Mucosa of rectum (tissue), 2 donors: ENCODE measurements around the gene DNAJC10.

Source experiments
- H3K27ac ChIP-seq, 2 donors: one replicate each; pipeline ENCODE4 v1.7.0; 2013; ENCODE audit warnings: inconsistent platforms in 2 of 2, low read depth in 2 of 2, low read length in 2 of 2
- H3K27me3 ChIP-seq, 2 donors: one replicate each; pipeline ENCODE4 v1.7.0; 2013; ENCODE audit warnings: low read length in 2 of 2; ENCODE audit not compliant: control insufficient read depth in 2 of 2, insufficient read depth in 2 of 2
- H3K36me3 ChIP-seq, 2 donors: one replicate each; pipeline ENCODE4 v1.7.0; 2013; ENCODE audit warnings: low read length in 2 of 2; ENCODE audit not compliant: control insufficient read depth in 2 of 2, insufficient read depth in 2 of 2
- H3K4me1 ChIP-seq, 2 donors: one replicate each; pipeline ENCODE4 v1.7.0; 2013; ENCODE audit warnings: low read length in 2 of 2, mild to moderate bottlenecking in 1 of 2; ENCODE audit not compliant: control insufficient read depth in 2 of 2, insufficient read depth in 2 of 2
- H3K4me3 ChIP-seq, 2 donors: one replicate each; pipeline ENCODE4 v1.7.0; 2013; ENCODE audit warnings: low read length in 2 of 2
- H3K9ac ChIP-seq, 2 donors: one replicate each; pipeline ENCODE4 v1.7.0; 2013; ENCODE audit warnings: low read length in 2 of 2, low read depth in 1 of 2, mild to moderate bottlenecking in 1 of 2
- H3K9me3 ChIP-seq, 2 donors: one replicate each; pipeline ENCODE4 v1.7.0; 2013; ENCODE audit warnings: low read length in 2 of 2; ENCODE audit not compliant: control insufficient read depth in 2 of 2
- donor health status: healthy.
- donor health status: Normal muscosa, but diverticular disease.

Gene DNAJC10

DNA sequence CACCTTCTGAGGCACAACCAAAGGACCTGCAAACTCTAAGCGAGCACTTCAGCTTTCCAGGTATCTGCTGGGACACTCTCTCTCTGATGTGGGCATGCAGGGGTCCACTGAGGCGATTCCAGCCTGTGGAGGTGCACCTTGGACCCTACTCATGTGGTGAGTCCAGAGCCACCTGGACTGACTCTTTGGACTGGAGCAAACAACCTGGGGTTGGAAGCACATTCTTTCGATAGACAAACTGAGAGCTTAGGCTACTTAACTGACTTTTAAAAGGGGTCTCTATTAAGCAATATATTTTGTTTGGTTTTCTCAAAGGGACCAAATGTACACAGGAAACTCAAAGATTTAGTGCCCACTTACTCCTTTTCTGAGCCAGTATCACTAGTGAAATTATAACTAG lies 98.7 kb downstream of the DNAJC10 start:
- no peak overlapping the region for H3K4me3 ChIP-seq
- H3K27ac ChIP-seq: no peak overlapping the region
- H3K9me3 ChIP-seq: no peaks in the 10 kb centered on the region
- no peaks in the 10 kb centered on the region for H3K4me1 ChIP-seq
- no peaks in the 10 kb centered on the region for H3K27me3 ChIP-seq
- no peaks in the 10 kb centered on the region for H3K36me3 ChIP-seq
- no peak overlapping the region for H3K9ac ChIP-seq

DNA sequence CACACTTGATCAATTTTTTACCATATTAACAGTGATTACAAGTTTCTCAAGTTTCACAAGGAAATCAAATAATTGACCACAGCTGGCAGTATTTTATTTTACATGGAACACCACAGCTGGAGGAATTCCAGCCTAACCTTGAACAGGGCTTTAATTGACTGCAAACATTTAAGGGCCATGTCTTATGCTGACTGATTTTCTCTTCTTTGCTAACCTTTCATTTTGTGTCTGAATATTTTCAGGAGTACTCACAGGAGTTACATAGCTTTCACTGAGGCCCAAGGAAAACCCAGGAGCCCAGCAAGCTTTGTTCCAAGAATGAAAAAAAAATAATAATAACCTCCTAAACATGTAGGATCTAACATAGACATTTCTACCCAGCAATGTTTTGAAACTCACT lies 100.8 kb downstream of the DNAJC10 start:
- no peaks in the 10 kb centered on the region for H3K36me3 ChIP-seq
- no peak overlapping the region for H3K4me3 ChIP-seq
- no peak overlapping the region for H3K27ac ChIP-seq
- H3K4me1 ChIP-seq: no peaks in the 10 kb centered on the region
- no peaks in the 10 kb centered on the region for H3K9me3 ChIP-seq
- no peaks in the 10 kb centered on the region for H3K27me3 ChIP-seq
- no peak overlapping the region for H3K9ac ChIP-seq

DNA sequence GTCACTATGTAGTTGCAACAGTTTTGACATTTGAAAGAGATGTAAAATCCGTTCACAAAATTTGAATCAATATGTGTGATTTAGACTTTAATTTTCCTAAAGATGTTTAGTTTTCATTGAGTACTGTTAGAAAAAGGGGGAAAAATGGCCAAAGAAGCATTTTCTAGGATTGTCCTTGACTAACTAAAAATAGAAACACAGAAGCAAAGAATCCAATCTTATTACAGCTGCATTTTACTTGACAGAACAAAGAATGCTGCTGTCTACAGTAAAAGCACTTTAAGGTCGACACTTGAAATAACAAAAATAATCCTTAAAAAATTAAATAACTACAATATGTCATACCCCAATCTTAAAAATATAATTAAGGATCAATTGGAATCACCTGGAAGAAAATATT lies 101.5 kb downstream of the DNAJC10 start:
- Histone ChIP-seq H3K4me3 (no peak overlapping the region), H3K27ac (no peak overlapping the region), H3K9me3 (no peaks in the 10 kb centered on the region), H3K4me1 (no peaks in the 10 kb centered on the region), H3K27me3 (no peaks in the 10 kb centered on the region), H3K9ac (no peak overlapping the region), H3K36me3 (no peaks in the 10 kb centered on the region)

DNA sequence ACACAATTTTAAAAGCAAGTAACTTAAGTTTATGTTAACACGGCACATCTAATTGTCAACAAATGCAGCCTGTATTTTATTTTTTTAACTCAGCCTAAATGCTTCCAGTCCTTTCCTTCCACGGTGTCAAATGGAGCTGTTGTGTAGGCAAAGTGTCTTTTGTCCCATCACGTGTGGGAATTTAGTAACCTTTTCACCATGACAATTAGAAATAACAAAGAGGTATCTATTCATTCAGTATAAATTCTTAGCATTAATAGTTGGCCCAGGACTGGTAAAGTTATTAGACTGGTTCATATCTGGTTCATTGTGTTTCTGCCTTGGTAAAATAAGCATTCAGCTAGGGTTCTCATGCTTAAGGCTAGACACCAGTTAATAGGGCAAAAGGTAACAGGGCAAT lies 102.4 kb downstream of the DNAJC10 start:
- H3K4me1 ChIP-seq: no peaks in the 10 kb centered on the region

DNA sequence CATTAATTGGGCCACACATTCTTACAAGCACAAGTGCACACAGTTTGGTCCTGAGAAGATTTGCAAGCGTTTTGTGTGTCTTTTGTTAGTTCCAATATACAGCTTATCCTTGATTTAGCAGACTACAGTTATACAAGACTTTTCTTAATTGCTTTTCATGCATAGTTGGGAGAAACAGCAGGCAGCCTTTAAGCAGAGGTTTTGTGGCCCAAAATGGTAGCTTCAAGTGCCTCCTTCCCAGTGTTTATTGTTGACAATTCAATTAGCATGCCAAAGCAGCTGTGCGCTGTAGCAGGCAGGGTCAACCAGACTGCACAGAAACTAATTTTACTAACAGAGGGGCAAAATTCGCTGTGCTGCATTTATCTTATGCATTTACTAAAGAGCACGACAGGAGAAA lies 102.9 kb downstream of the DNAJC10 start:
- H3K9ac ChIP-seq: no peak overlapping the region
- H3K4me1 ChIP-seq: no peaks in the 10 kb centered on the region
- H3K4me3 ChIP-seq: no peak overlapping the region
- no peaks in the 10 kb centered on the region for H3K36me3 ChIP-seq
- H3K9me3 ChIP-seq: no peaks in the 10 kb centered on the region
- H3K27me3 ChIP-seq: no peaks in the 10 kb centered on the region
- H3K27ac ChIP-seq: no peak overlapping the region

More for the DNA sequence above, 102.4 kb downstream of the DNAJC10 start:
- no peak overlapping the region for H3K4me3 ChIP-seq
- H3K27ac ChIP-seq: no peak overlapping the region
- no peak overlapping the region for H3K9ac ChIP-seq
- H3K36me3 ChIP-seq: no peaks in the 10 kb centered on the region
- H3K27me3 ChIP-seq: no peaks in the 10 kb centered on the region
- H3K9me3 ChIP-seq: no peaks in the 10 kb centered on the region

DNA sequence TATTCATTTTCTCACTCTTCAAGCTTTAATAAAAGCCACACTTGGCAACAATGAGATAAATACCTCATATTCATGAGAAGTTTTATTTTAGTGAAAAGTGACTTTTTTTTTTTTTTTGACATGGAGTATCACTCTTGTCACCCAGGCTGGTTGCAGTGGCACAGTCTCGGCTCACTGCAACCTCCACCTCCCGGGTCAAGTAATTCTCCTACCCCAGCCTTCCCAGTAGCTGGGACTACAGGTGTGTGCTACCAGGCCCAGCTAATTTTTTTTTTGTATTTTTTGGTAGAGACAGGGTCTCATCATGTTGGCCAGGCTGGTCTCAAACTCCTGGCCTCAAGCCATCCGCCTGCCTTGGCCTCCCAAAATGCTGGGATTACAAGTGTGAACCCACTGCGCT lies 103.4 kb downstream of the DNAJC10 start:
- Histone ChIP-seq H3K4me1 (no peaks in the 10 kb centered on the region), H3K27me3 (no peaks in the 10 kb centered on the region), H3K4me3 (no peak overlapping the region), H3K27ac (no peak overlapping the region), H3K9ac (no peak overlapping the region), H3K9me3 (no peaks in the 10 kb centered on the region), H3K36me3 (no peaks in the 10 kb centered on the region)

DNA sequence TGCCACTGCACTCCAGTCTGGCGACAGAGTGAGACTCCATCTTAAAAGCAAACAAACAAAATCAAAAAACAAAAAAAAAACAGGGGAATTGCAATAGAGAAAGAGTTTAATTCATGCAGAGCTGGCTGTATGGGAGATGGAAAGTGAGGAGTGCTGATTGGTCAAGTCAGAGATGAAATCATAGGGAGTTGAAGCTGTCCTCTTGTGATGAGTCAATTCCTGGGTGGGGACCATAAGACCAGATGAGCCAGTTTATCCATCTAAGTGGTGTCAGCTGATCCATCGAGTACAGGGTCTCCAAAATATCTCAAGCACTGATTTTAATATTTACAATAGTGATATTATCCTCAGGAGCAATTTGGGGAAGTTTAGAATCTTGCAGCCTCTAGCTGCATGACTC lies 105.1 kb downstream of the DNAJC10 start:
- Histone ChIP-seq H3K9me3 (no peaks in the 10 kb centered on the region), H3K27me3 (no peaks in the 10 kb centered on the region), H3K36me3 (no peaks in the 10 kb centered on the region), H3K4me3 (no peak overlapping the region), H3K27ac (no peak overlapping the region), H3K9ac (no peak overlapping the region), H3K4me1 (no peaks in the 10 kb centered on the region)

DNA sequence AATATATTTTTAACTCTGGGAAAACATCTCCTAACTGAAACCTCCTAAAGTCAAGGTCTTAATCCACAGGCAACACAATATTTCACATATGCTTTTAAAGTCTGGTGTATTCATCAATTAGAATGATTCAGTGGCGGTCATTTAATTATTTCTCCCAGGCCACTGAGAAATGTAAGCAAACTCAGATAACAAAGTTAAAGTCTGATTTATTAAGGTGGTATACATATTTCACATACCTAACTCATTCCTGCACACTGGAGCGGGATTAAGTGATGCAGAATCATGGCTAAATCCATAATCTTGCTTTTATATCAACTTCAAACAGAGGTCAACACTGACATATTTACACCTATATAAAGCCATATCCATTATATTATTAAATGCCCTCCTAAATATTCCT lies 106.7 kb downstream of the DNAJC10 start:
- no peak overlapping the region for H3K27ac ChIP-seq
- H3K9me3 ChIP-seq: no peaks in the 10 kb centered on the region
- H3K9ac ChIP-seq: no peak overlapping the region
- no peaks in the 10 kb centered on the region for H3K36me3 ChIP-seq
- no peaks in the 10 kb centered on the region for H3K27me3 ChIP-seq
- H3K4me3 ChIP-seq: no peak overlapping the region
- no peaks in the 10 kb centered on the region for H3K4me1 ChIP-seq

DNA sequence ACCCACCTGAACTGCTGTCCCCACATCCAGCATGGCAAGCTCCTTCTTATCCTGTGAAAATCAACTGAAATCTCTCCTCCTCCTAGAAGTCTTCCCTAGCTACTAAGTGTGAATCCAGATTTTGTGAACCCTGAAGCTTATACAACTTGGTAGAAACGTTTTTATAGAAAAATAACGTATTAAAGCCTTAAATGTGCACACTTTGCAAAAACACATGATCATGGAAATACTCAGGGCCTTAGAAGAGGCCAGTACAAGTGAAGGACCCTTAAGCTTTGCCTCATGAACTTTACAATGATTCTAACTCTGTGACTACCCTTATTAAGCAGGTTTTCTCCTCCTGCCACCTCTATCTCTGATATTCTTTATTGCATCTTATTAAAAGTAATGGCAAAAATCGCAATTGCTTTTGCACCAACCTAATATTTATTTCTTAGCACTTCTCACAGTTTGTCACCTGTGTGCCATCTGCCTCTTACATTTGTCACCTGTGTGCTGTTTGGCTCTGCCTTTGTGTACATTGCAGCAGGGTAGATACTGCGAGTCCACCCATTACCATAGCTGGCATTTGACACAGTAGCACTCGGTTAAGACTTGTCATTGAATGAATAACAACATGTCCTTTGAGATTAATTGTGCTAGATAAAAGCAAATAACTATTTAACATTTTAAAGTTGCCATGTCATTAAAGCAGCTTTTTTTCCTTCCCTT lies 108.2 kb downstream of the DNAJC10 start:
- Histone ChIP-seq H3K27me3 (no peaks in the 10 kb centered on the region), H3K9ac (no peak overlapping the region), H3K36me3 (no peaks in the 10 kb centered on the region), H3K4me3 (no peak overlapping the region), H3K9me3 (no peaks in the 10 kb centered on the region), H3K27ac (peak overlapping the region in 1 of 2 donors; percentile 11), H3K4me1 (no peaks in the 10 kb centered on the region)

DNA sequence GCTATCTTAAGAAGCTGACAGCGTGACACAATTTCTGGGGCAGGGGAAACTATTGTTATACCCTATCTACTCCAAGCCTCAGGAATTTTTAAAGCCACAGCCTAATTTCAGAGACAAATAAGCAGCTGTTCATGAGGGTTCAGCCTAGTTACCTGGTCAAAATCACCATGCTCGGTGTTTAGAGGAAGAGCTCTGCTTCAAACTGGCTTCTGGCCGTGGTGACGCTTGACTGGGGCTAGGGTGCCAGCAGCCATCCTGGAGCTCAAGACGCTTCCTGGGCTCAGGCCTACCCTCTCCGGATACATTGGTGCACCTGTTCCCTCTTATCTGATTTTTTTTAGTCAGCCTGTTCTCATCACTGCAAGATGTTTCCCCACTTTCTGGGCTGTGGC lies 108.7 kb downstream of the DNAJC10 start:
- Histone ChIP-seq H3K9me3 (no peaks in the 10 kb centered on the region), H3K27ac (peak overlapping the region in 1 of 2 donors; percentile 11), H3K9ac (no peak overlapping the region)

DNA sequence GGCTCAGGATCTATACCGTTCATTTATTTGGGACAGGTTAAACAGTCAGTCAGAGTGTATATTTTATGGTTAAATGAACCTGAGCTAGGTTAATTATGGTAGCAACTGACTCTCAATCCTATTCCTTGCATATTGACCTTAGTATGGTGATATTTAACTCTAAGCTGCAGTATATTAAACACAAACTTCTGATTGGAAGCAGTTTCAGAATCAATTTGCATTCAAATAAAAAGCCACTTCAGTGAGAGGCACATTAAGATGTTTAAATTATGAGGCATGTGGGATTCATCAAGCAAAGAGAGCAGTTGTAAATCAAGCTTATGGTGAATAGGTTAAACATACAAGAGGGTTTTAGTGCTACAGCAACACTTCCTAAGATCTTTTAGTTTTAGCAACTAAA lies 110.0 kb downstream of the DNAJC10 start:
- Histone ChIP-seq H3K4me3 (no peak overlapping the region), H3K36me3 (no peaks in the 10 kb centered on the region), H3K27me3 (no peaks in the 10 kb centered on the region)

More for the DNA sequence above, 108.7 kb downstream of the DNAJC10 start:
- H3K4me3 ChIP-seq: no peak overlapping the region
- H3K36me3 ChIP-seq: no peaks in the 10 kb centered on the region
- H3K4me1 ChIP-seq: no peaks in the 10 kb centered on the region
- H3K27me3 ChIP-seq: no peaks in the 10 kb centered on the region

More for the DNA sequence above, 110.0 kb downstream of the DNAJC10 start:
- Histone ChIP-seq H3K27ac (no peak overlapping the region), H3K9ac (no peak overlapping the region), H3K4me1 (no peaks in the 10 kb centered on the region), H3K9me3 (no peaks in the 10 kb centered on the region)
